ENCODE data around the gene RAD23A. TPM values are rescaled to one million over a fixed set of nuclear protein-coding genes. Genes with fewer than 3 reads are reported as not detected.
A peak's percentile ranks its signal among the peaks of the same experiment; 100 is the strongest.
"Not testable (repeated sequence)": the region's sequence is repeated elsewhere in the genome, so short reads cannot be mapped to it uniquely, and the experiment has no call there.

Gene RAD23A
- total RNA-seq, result 33.0 and 50.2 TPM in 2 replicates

- peak; percentile 89 for DNase-seq (ENCODE audit: low read depth)
These were observed at the start of gene RAD23A for GRCh38 chr19:12945479-12946091. RAD23A (plus strand) TSS chr19:12945862; CDS start chr19:12945949, 87 bp downstream.

GRCh38 chr19:12896460-12896859 lies 49.2 kb upstream of the RAD23A start:
- no peak for DNase-seq (ENCODE audit: low read depth)

- DNase-seq (ENCODE audit: low read depth), result no peak
These were observed 45.7 kb upstream of the RAD23A start for GRCh38 chr19:12899891-12900518.

- DNase-seq (ENCODE audit: low read depth), result no peak
These were observed 38.5 kb upstream of the RAD23A start for GRCh38 chr19:12907166-12907565.

GRCh38 chr19:12912571-12912970 lies 33.1 kb upstream of the RAD23A start:
- DNase-seq (ENCODE audit: low read depth), result no peak

GRCh38 chr19:12913011-12913561 lies 32.6 kb upstream of the RAD23A start:
- DNase-seq (ENCODE audit: low read depth), result no peak

GRCh38 chr19:12913851-12914690 lies 31.6 kb upstream of the RAD23A start:
- no peak for DNase-seq (ENCODE audit: low read depth)

- DNase-seq (ENCODE audit: low read depth), result not testable (repeated sequence)
These were observed 29.8 kb upstream of the RAD23A start for GRCh38 chr19:12915860-12916259.

- DNase-seq (ENCODE audit: low read depth), result no peak
These were observed 27.4 kb upstream of the RAD23A start for GRCh38 chr19:12918253-12918652.

- no peak for DNase-seq (ENCODE audit: low read depth)
These were observed 24.6 kb upstream of the RAD23A start for GRCh38 chr19:12921047-12921446.

- no peak for DNase-seq (ENCODE audit: low read depth)
These were observed 22.7 kb upstream of the RAD23A start for GRCh38 chr19:12922959-12923358.

GRCh38 chr19:12924621-12925310 lies 20.9 kb upstream of the RAD23A start:
- no peak for DNase-seq (ENCODE audit: low read depth)

GRCh38 chr19:12930002-12930645 lies 15.5 kb upstream of the RAD23A start:
- no peak for DNase-seq (ENCODE audit: low read depth)

GRCh38 chr19:12932392-12933286 lies 13.0 kb upstream of the RAD23A start:
- DNase-seq (ENCODE audit: low read depth), result no peak

- DNase-seq (ENCODE audit: low read depth), result peak; percentile 81
These were observed 12.2 kb upstream of the RAD23A start, which contains the start of gene FARSA for GRCh38 chr19:12933287-12934072. FARSA (minus strand) TSS chr19:12933711; CDS start chr19:12933696, 15 bp downstream.

GRCh38 chr19:12935071-12935470 lies 10.6 kb upstream of the RAD23A start:
- DNase-seq (ENCODE audit: low read depth), result no peak

- DNase-seq (ENCODE audit: low read depth), result no peak
These were observed 9.1 kb upstream of the RAD23A start for GRCh38 chr19:12936582-12936981.

- no peak for DNase-seq (ENCODE audit: low read depth)
These were observed 8.4 kb upstream of the RAD23A start for GRCh38 chr19:12937093-12937926.

Measured in renal cortical epithelial cell (primary cell).